GM12878 (cell line): Measurements from ENCODE around the gene KRCC1. TPM values are rescaled to one million over a fixed set of nuclear protein-coding genes. Genes with fewer than 3 reads are reported as not detected.

Experiments used
- ATAC-seq: fragments of 200-7000 bp; cut with Tn5 transposase; 3 replicates; pipeline ENCODE4 v1.9.1; 2020; ENCODE audit warnings: mild to moderate bottlenecking, moderate library complexity
- BruUV-seq: library from RNA; stranded (reverse); fragments of 400-500 nt; replicated peaks from 2 replicates; lab custom pipeline; 2021; lab: Mats Ljungman, UMichigan
- CTCF ChIA-PET: fragments of 300-600 bp; sonication (Branson Sonifier 250); formaldehyde crosslinking; extraction: SDS; loops from one replicate; lab custom pipeline; 2021; ENCODE audit warnings: inconsistent platforms; lab: Yijun Ruan, JAX
- POLR2A ChIA-PET: fragments of 350-600 bp; formaldehyde crosslinking; extraction: SDS; loops from one replicate; lab custom pipeline; 2021; ENCODE audit warnings: inconsistent platforms; lab: Charles Lee
- RAD21 ChIA-PET: fragments of 300-600 bp; sonication (Branson Sonifier 250); formaldehyde crosslinking; loops from one replicate; lab custom pipeline; 2023; ENCODE audit warnings: antibody characterized with exemption; ENCODE audit not compliant: unreplicated experiment; lab: Charles Lee
- SMC1A ChIA-PET: fragments of 300-600 bp; sonication (Branson Sonifier 250); formaldehyde crosslinking; loops from one replicate; lab custom pipeline; 2023; ENCODE audit not compliant: unreplicated experiment, uncharacterized antibody; lab: Charles Lee
- DNase-seq: peaks from one replicate; pipeline ENCODE4 v3.0.0-alpha.2; 2011; ENCODE audit warnings: low read depth, low spot score
- FAIRE-seq: peaks from 3 replicates; lab custom pipeline; 2011; peaks lifted over from hg19 to GRCh38; lab: Jason Lieb, UNC
- H2AFZ ChIP-seq: 2 replicates; pipeline ENCODE4 v1.6.0; 2011; ENCODE audit warnings: low read depth, low read length, control low read depth; ENCODE audit not compliant: control insufficient read depth
- H3K27ac ChIP-seq: 2 replicates; pipeline ENCODE4 v1.5.1; 2011; ENCODE audit warnings: control low read depth; ENCODE audit not compliant: control insufficient read depth, insufficient read depth
- H3K27me3 ChIP-seq, 2 experiments: replicated peaks in 1 of 2; 2 replicates each; pipeline versions ENCODE4 v1.6.0 to v1.6.1; 2011; ENCODE audit warnings: low read length in 1 of 2; ENCODE audit not compliant: control insufficient read depth in 2 of 2, insufficient read depth in 2 of 2
- H3K36me3 ChIP-seq, 2 experiments: 2 replicates each; pipeline ENCODE4 v1.5.1; 2011; ENCODE audit warnings: low read length in 1 of 2; ENCODE audit not compliant: control insufficient read depth in 2 of 2, insufficient read depth in 2 of 2
- H3K4me1 ChIP-seq: 2 replicates; pipeline ENCODE4 v1.6.1; 2011; ENCODE audit warnings: mild to moderate bottlenecking, low read length, moderate library complexity, mixed read lengths; ENCODE audit not compliant: control insufficient read depth, insufficient read depth
- H3K4me2 ChIP-seq: 2 replicates; pipeline ENCODE4 v1.6.0; 2011; ENCODE audit warnings: control low read depth; ENCODE audit not compliant: control insufficient read depth, insufficient read depth
- H3K4me3 ChIP-seq: fragments of 200-600 bp; sonication (generic); 2 replicates; pipeline ENCODE4 v1.5.1; 2016
- H3K79me2 ChIP-seq: 2 replicates; pipeline ENCODE4 v1.6.0; 2011; ENCODE audit warnings: low read length; ENCODE audit not compliant: control insufficient read depth, insufficient read depth
- H3K9ac ChIP-seq: 2 replicates; pipeline ENCODE4 v1.8.0; 2011; ENCODE audit warnings: low read length, control low read depth, mixed read lengths; ENCODE audit not compliant: control insufficient read depth, insufficient read depth
- H3K9me3 ChIP-seq: replicated peaks from 3 replicates; pipeline ENCODE4 v1.5.1; 2011; ENCODE audit warnings: mild to moderate bottlenecking, low read length; ENCODE audit not compliant: control insufficient read depth, insufficient read depth
- H4K20me1 ChIP-seq: 2 replicates; pipeline ENCODE4 v1.6.0; 2011; ENCODE audit not compliant: control insufficient read depth, insufficient read depth
- ATF2 ChIP-seq: IDR thresholded peaks from 2 replicates; pipeline ENCODE4 v1.6.1; 2012; ENCODE audit warnings: low read length, inconsistent platforms
- E4F1 ChIP-seq: fragments of 450-650 bp; IDR thresholded peaks from 2 replicates; pipeline ENCODE4 v1.6.1; 2018; ENCODE audit warnings: borderline replicate concordance, mild to moderate bottlenecking; ENCODE audit not compliant: partially characterized antibody
- GABPA ChIP-seq: IDR thresholded peaks from 2 replicates; pipeline ENCODE4 v1.6.1; 2014; ENCODE audit warnings: antibody characterized with exemption, low read depth, mild to moderate bottlenecking, inconsistent platforms
- MYB ChIP-seq: fragments of 150-350 bp; IDR thresholded peaks from 2 replicates; pipeline ENCODE4 v1.6.1; 2014; ENCODE audit warnings: mild to moderate bottlenecking, low read depth, low read length, borderline replicate concordance
- YY1 ChIP-seq: IDR thresholded peaks from 2 replicates; pipeline ENCODE4 v1.6.1; 2011; ENCODE audit warnings: low read depth, mild to moderate bottlenecking, low read length
- ZNF274 ChIP-seq: IDR thresholded peaks from one replicate; pipeline ENCODE4 v1.8.0; 2011; ENCODE audit not compliant: insufficient read length, insufficient read depth
- WGBS: methylation state at CpG from one replicate; pipeline ENCODE4 v1.1.6; 2016; ENCODE audit warnings: low lambda C conversion rate; ENCODE audit not compliant: insufficient replicate concordance, insufficient coverage; ENCODE audit errors: missing lambda C conversion rate; 5-methylcytosine and 5-hydroxymethylcytosine counted together
- in situ Hi-C: fragments of 300-500 bp; cut with MboI; formaldehyde crosslinking; loops from 9 replicates; pipeline ENCODE4 v1.14.3; 2018; ENCODE audit warnings: mixed read lengths
- intact Hi-C: fragments of 100-400 bp; cut with micrococcal nuclease; formaldehyde crosslinking; loops from one replicate; pipeline ENCODE4 v1.14.2; 2022; ENCODE audit not compliant: unreplicated experiment
- polyA plus RNA-seq, 11 experiments: library from polyadenylated mRNA; depleted of rRNA in 4 of 11; unstranded in 6 of 11; stranded (reverse) in 5 of 11; fragments of >200 nt; fragmentation: Nextera tagmentation in 4 of 11; fragmentation: Illumina TruSeq in 1 of 11; extraction: Ambion mirVana in 4 of 11; extraction: Trizol in 1 of 11; gene quantifications; 1 replicate in 1 of 11; 2 replicates in 10 of 11; pipeline versions ENCODE4 v1.2.1 to v1.2.3, GENCODE V29; 2011 to 2016; ENCODE audit warnings: inconsistent platforms in 2 of 11, missing spikeins in 2 of 11, low read depth in 1 of 11
- total RNA-seq, 4 experiments: library from RNA; depleted of rRNA in 3 of 4; stranded (reverse); fragments of >200 nt in 3 of 4; fragmentation: Illumina TruSeq in 1 of 4; extraction: Trizol in 1 of 4; gene quantifications; 2 replicates each; pipeline versions ENCODE4 v1.2.1 to v1.2.3, GENCODE V29; 2013 to 2021

The KRCC1 gene
- total and polyA plus RNA-seq, 10 of the 15 experiments (the other 5 are each of a cell fraction or from before 2014, with no cell fraction given): 3.8 to 27.2 (median 12.5) TPM

GRCh38 chr2:88028931-88029330 lies 26.7 kb downstream of the KRCC1 start:
- no peaks in the 10 kb centered on the region for H3K4me1 ChIP-seq
- ATAC-seq (no peak), DNase-seq (no peak), FAIRE-seq (no peak)
- H3K9ac ChIP-seq: no peak overlapping the region
- BruUV-seq: no TSS peak
- H3K27me3 ChIP-seq: no peaks in the 10 kb centered on the region
- intact Hi-C loops: no loop called here
- H3K4me2 ChIP-seq: no peak overlapping the region
- H3K79me2 ChIP-seq: no peaks in the 10 kb centered on the region
- H3K9me3 ChIP-seq: no peaks in the 10 kb centered on the region
- no peak for TF ChIP-seq YY1
- no peak for TF ChIP-seq GABPA
- no peak for TF ChIP-seq ZNF274
- no peak for TF ChIP-seq E4F1
- TF ChIP-seq MYB: no peak
- TF ChIP-seq ATF2: no peak
- TF ChIP-seq, all 136 proteins: peak for 0
- Histone ChIP-seq H3K4me3 (no peak overlapping the region), H3K36me3 (no peaks in the 10 kb centered on the region; a peak in 1 of 4 replicates), H3K27ac (no peak overlapping the region), H4K20me1 (no peaks in the 10 kb centered on the region), H2AFZ (no peak overlapping the region)
- RAD21 ChIA-PET: no interaction called here
- in situ Hi-C loops: no loop called here
- CTCF ChIA-PET: no interaction called here
- SMC1A ChIA-PET: no interaction called here
- 88% methylated on average over 4 of the region's 4 CpGs for WGBS
- POLR2A ChIA-PET: interaction anchor here (0.7 kb wide), 1 partner anchor 17 kb away, joined by 6 read pairs; no protein-coding TSS in a partner anchor
